GM12878 (cell line): ENCODE measurements around the gene IZUMO1. TPM values are rescaled to one million over a fixed set of nuclear protein-coding genes. Genes with fewer than 3 reads are reported as not detected.

ENCODE experiments used
- BRCA1 ChIP-seq: IDR thresholded peaks from 2 replicates; pipeline ENCODE4 v1.6.1; 2011; ENCODE audit warnings: low read depth, low read length, improper control_type of control experiment
- CBX5 ChIP-seq: sonication (generic); IDR thresholded peaks from 2 replicates; pipeline ENCODE4 v1.6.1; 2016; ENCODE audit warnings: low read depth, moderate library complexity, mild to moderate bottlenecking, inconsistent platforms
- CEBPZ ChIP-seq: fragments of 150-350 bp; IDR thresholded peaks from 2 replicates; pipeline ENCODE4 v1.6.1; 2016; ENCODE audit warnings: low read depth, low read length
- CHD2 ChIP-seq: IDR thresholded peaks from 2 replicates; pipeline ENCODE4 v1.6.1; 2011; ENCODE audit warnings: low read depth, low read length, improper control_type of control experiment, borderline replicate concordance
- FOS ChIP-seq: IDR thresholded peaks from 3 replicates; pipeline ENCODE4 v1.6.1; 2011; ENCODE audit warnings: borderline replicate concordance; ENCODE audit not compliant: insufficient read length; ENCODE audit errors: extremely low read depth
- IRF3 ChIP-seq: fragments of 450-650 bp; IDR thresholded peaks from 2 replicates; pipeline ENCODE4 v1.6.1; 2014; ENCODE audit warnings: mild to moderate bottlenecking
- JUND ChIP-seq: IDR thresholded peaks from 2 replicates; pipeline ENCODE4 v1.6.1; 2012; ENCODE audit warnings: low read depth, mild to moderate bottlenecking, low read length, improper control_type of control experiment, moderate library complexity
- MTA2 ChIP-seq: fragments of 450-650 bp; IDR thresholded peaks from 2 replicates; pipeline ENCODE4 v1.6.1; 2016; ENCODE audit warnings: low read depth, mild to moderate bottlenecking, moderate library complexity
- MXI1 ChIP-seq: fragments of 150-350 bp; IDR thresholded peaks from 2 replicates; pipeline ENCODE4 v1.6.1; 2011; ENCODE audit warnings: low read depth, mild to moderate bottlenecking, inconsistent platforms, low read length, improper control_type of control experiment
- PAX8 ChIP-seq: fragments of 450-650 bp; IDR thresholded peaks from 2 replicates; pipeline ENCODE4 v1.6.1; 2017; ENCODE audit warnings: mild to moderate bottlenecking, moderate library complexity
- PKNOX1 ChIP-seq: fragments of 450-650 bp; IDR thresholded peaks from 2 replicates; pipeline ENCODE4 v1.6.1; 2016; ENCODE audit warnings: mild to moderate bottlenecking
- RELA ChIP-seq: fragments of 450-650 bp; IDR thresholded peaks from 2 replicates; pipeline ENCODE4 v1.8.0; 2014; ENCODE audit warnings: borderline replicate concordance; ENCODE audit not compliant: partially characterized antibody
- SKIL ChIP-seq: fragments of 450-650 bp; IDR thresholded peaks from 2 replicates; pipeline ENCODE4 v1.6.1; 2017; ENCODE audit warnings: mild to moderate bottlenecking, low read depth, inconsistent platforms; ENCODE audit not compliant: poor library complexity, severe bottlenecking
- SMAD1 ChIP-seq: fragments of 450-650 bp; IDR thresholded peaks from 2 replicates; pipeline ENCODE4 v1.6.1; 2018; ENCODE audit warnings: mild to moderate bottlenecking, low read depth; ENCODE audit not compliant: partially characterized antibody
- TARDBP ChIP-seq: IDR thresholded peaks from 2 replicates; pipeline ENCODE4 v1.6.1; 2016; ENCODE audit warnings: borderline replicate concordance
- USF1 ChIP-seq: IDR thresholded peaks from 2 replicates; pipeline ENCODE4 v1.6.1; 2011; ENCODE audit warnings: borderline replicate concordance, low read depth, mild to moderate bottlenecking, moderate library complexity, mixed read lengths, low read length; ENCODE audit not compliant: insufficient read depth; ENCODE audit errors: extremely low read length
- ZNF217 ChIP-seq: fragments of 450-650 bp; IDR thresholded peaks from 2 replicates; pipeline ENCODE4 v1.6.1; 2017; ENCODE audit warnings: antibody characterized with exemption, mild to moderate bottlenecking
- ZZZ3 ChIP-seq: IDR thresholded peaks from 2 replicates; pipeline ENCODE4 v1.6.1; 2011; ENCODE audit warnings: low read depth; ENCODE audit not compliant: control insufficient read depth, insufficient read length
- polyA plus RNA-seq, 11 experiments: library from polyadenylated mRNA; depleted of rRNA in 4 of 11; unstranded in 6 of 11; stranded (reverse) in 5 of 11; fragments of >200 nt; fragmentation: Nextera tagmentation in 4 of 11; fragmentation: Illumina TruSeq in 1 of 11; extraction: Ambion mirVana in 4 of 11; extraction: Trizol in 1 of 11; gene quantifications; 1 replicate in 1 of 11; 2 replicates in 10 of 11; pipeline versions ENCODE4 v1.2.1 to v1.2.3, GENCODE V29; 2011 to 2016; ENCODE audit warnings: inconsistent platforms in 2 of 11, missing spikeins in 2 of 11, low read depth in 1 of 11
- total RNA-seq, 4 experiments: library from RNA; depleted of rRNA in 3 of 4; stranded (reverse); fragments of >200 nt in 3 of 4; fragmentation: Illumina TruSeq in 1 of 4; extraction: Trizol in 1 of 4; gene quantifications; 2 replicates each; pipeline versions ENCODE4 v1.2.1 to v1.2.3, GENCODE V29; 2013 to 2021

IZUMO1 gene
- total and polyA plus RNA-seq, 10 of the 15 experiments (the other 5 are each of a cell fraction or from before 2014, with no cell fraction given): not detected

GRCh38 chr19:48780631-48781391 lies 34.1 kb upstream of the IZUMO1 start (continued):
- TF ChIP-seq PKNOX1: peak; percentile 82
- no peak for TF ChIP-seq MXI1
- no peak for TF ChIP-seq CEBPZ
- TF ChIP-seq ZZZ3: no peak
- TF ChIP-seq ZNF217: no peak
- TF ChIP-seq SKIL: no peak
- no peak for TF ChIP-seq TARDBP
- no peak for TF ChIP-seq FOS
- peak; percentile 33 for TF ChIP-seq USF1
- TF ChIP-seq SMAD1: no peak
- TF ChIP-seq JUND: no peak
- no peak for TF ChIP-seq CHD2
- TF ChIP-seq MTA2: no peak; the same call in 1 of the 2 replicates
- TF ChIP-seq IRF3: no peak
- no peak for TF ChIP-seq RELA
- no peak for TF ChIP-seq BRCA1
- no peak for TF ChIP-seq CBX5
- TF ChIP-seq PAX8: no peak
